GM23338 (cell line): ENCODE results near the gene PCLO. TPM values are rescaled to one million over a fixed set of nuclear protein-coding genes. Genes with fewer than 3 reads are reported as not detected.

Experiments used
- ATAC-seq: fragments of 200-7000 bp; cut with Tn5 transposase; 3 replicates; pipeline ENCODE4 v1.9.1; 2020
- DNase-seq: peaks from one replicate; pipeline ENCODE4 v3.0.0-alpha.2; 2015; ENCODE audit warnings: low spot score
- H2AFZ ChIP-seq: fragments of 200-600 bp; sonication (generic); 2 replicates; pipeline ENCODE4 v1.8.0; 2016; ENCODE audit warnings: antibody characterized with exemption, mild to moderate bottlenecking, moderate library complexity
- H3F3A ChIP-seq: fragments of 200-600 bp; sonication (generic); replicated peaks from 2 replicates; pipeline ENCODE4 v1.8.0; 2017; ENCODE audit warnings: antibody characterized with exemption, mixed run types, low read depth
- H3K27ac ChIP-seq: fragments of 200-600 bp; sonication (generic); 2 replicates; pipeline ENCODE4 v1.6.1; 2016; ENCODE audit warnings: low read depth
- H3K27me3 ChIP-seq: fragments of 200-600 bp; sonication (generic); 2 replicates; pipeline ENCODE4 v1.8.0; 2016; ENCODE audit warnings: mild to moderate bottlenecking, mixed run types, moderate library complexity; ENCODE audit not compliant: insufficient read depth
- H3K36me3 ChIP-seq: fragments of 200-600 bp; sonication (generic); 2 replicates; pipeline ENCODE4 v1.8.0; 2016; ENCODE audit warnings: mild to moderate bottlenecking; ENCODE audit not compliant: insufficient read depth
- H3K4me1 ChIP-seq: fragments of 200-600 bp; sonication (generic); 2 replicates; pipeline ENCODE4 v1.8.0; 2016; ENCODE audit warnings: mild to moderate bottlenecking, moderate library complexity; ENCODE audit not compliant: insufficient read depth
- H3K4me2 ChIP-seq: fragments of 200-600 bp; sonication (generic); 2 replicates; pipeline ENCODE4 v1.7.1; 2017; ENCODE audit warnings: mixed run types
- H3K4me3 ChIP-seq: fragments of 200-600 bp; sonication (generic); 2 replicates; pipeline ENCODE4 v1.6.1; 2016; ENCODE audit warnings: mixed run types
- H3K79me2 ChIP-seq: fragments of 200-600 bp; sonication (generic); replicated peaks from 2 replicates; pipeline ENCODE4 v1.8.0; 2017; ENCODE audit warnings: mild to moderate bottlenecking; ENCODE audit not compliant: insufficient read depth
- H3K9me2 ChIP-seq: fragments of 200-600 bp; sonication (generic); 2 replicates; pipeline ENCODE4 v1.8.0; 2017; ENCODE audit not compliant: insufficient read depth
- H4K20me1 ChIP-seq: fragments of 200-600 bp; sonication (generic); replicated peaks from 2 replicates; pipeline ENCODE4 v1.8.0; 2017; ENCODE audit warnings: mild to moderate bottlenecking; ENCODE audit not compliant: insufficient read depth
- H3K27ac Mint-ChIP-seq: 2 replicates; pipeline ENCODE4 v1.8.0; 2020; ENCODE audit warnings: inconsistent platforms, mild to moderate bottlenecking, moderate library complexity, mixed read lengths
- H3K27me3 Mint-ChIP-seq: 3 replicates; pipeline ENCODE4 v1.8.0; 2022; ENCODE audit warnings: low read depth, mild to moderate bottlenecking, moderate library complexity, mixed read lengths, inconsistent platforms; ENCODE audit not compliant: insufficient read depth, poor library complexity
- H3K36me3 Mint-ChIP-seq: 3 replicates; pipeline ENCODE4 v1.8.0; 2021; ENCODE audit warnings: low read depth, mild to moderate bottlenecking, inconsistent platforms, moderate library complexity, mixed read lengths
- H3K4me1 Mint-ChIP-seq: 3 replicates; pipeline ENCODE4 v1.8.0; 2020; ENCODE audit warnings: mild to moderate bottlenecking, inconsistent platforms, mixed read lengths
- H3K4me3 Mint-ChIP-seq: 3 replicates; pipeline ENCODE4 v1.8.0; 2021; ENCODE audit warnings: moderate library complexity, mild to moderate bottlenecking, inconsistent platforms, mixed read lengths
- H3K9me3 Mint-ChIP-seq: 3 replicates; pipeline ENCODE4 v1.8.0; 2020; ENCODE audit warnings: moderate library complexity, mild to moderate bottlenecking, inconsistent platforms, mixed read lengths
- CREB1 ChIP-seq: fragments of 250-450 bp; sonication (Bioruptor Pico); IDR thresholded peaks from 2 replicates; pipeline ENCODE4 v1.5.0; 2020; ENCODE audit warnings: low read depth, mild to moderate bottlenecking, moderate library complexity
- NANOG ChIP-seq: IDR thresholded peaks from 2 replicates; pipeline ENCODE4 v1.6.1; 2016; ENCODE audit warnings: antibody characterized with exemption, borderline replicate concordance
- POLR2AphosphoS5 ChIP-seq: IDR thresholded peaks from 2 replicates; pipeline ENCODE4 v1.6.1; 2016; ENCODE audit warnings: antibody characterized with exemption, low read depth
- STAT1 ChIP-seq: IDR thresholded peaks from one replicate; pipeline ENCODE4 v1.6.1; 2016; ENCODE audit warnings: antibody characterized with exemption; ENCODE audit not compliant: unreplicated experiment
- ZNF114 ChIP-seq: fragments of 250-450 bp; sonication (Bioruptor Pico); IDR thresholded peaks from 2 replicates; pipeline ENCODE4 v1.5.0; 2020; ENCODE audit warnings: mild to moderate bottlenecking, moderate library complexity
- ZNF331 ChIP-seq: fragments of 250-450 bp; sonication (Bioruptor Pico); IDR thresholded peaks from 2 replicates; pipeline ENCODE4 v1.5.0; 2020; ENCODE audit warnings: low read depth, mild to moderate bottlenecking, moderate library complexity
- polyA plus RNA-seq: library from polyadenylated mRNA; unstranded; fragments of >200 nt; fragmentation: Nextera tagmentation; extraction: Ambion mirVana; gene quantifications from 2 replicates; pipeline ENCODE4 v1.2.1, GENCODE V29; 2016
- total RNA-seq: library from RNA; depleted of rRNA; stranded (reverse); fragments of >200 nt; shearing (Covaris generic); gene quantifications from 2 replicates; pipeline ENCODE4 v1.2.3, GENCODE V29; 2014
- TF ChIP-seq, protein P1 (sequence below): IDR thresholded peaks from one replicate; pipeline ENCODE4 v1.6.1; 2018; ENCODE audit warnings: antibody characterized with exemption; ENCODE audit not compliant: unreplicated experiment
- TF ChIP-seq, protein P2 (sequence below): IDR thresholded peaks from 2 replicates; pipeline ENCODE4 v1.6.1; 2016; ENCODE audit warnings: antibody characterized with exemption
- TF ChIP-seq, protein P3 (sequence below): fragments of 250-450 bp; sonication (Bioruptor Pico); IDR thresholded peaks from 2 replicates; pipeline ENCODE4 v1.5.0; 2020; ENCODE audit warnings: mild to moderate bottlenecking, moderate library complexity

Gene PCLO
- total and polyA plus RNA-seq, 2 experiments from 2014 or later = 7.4 to 9.1 TPM

DNA sequence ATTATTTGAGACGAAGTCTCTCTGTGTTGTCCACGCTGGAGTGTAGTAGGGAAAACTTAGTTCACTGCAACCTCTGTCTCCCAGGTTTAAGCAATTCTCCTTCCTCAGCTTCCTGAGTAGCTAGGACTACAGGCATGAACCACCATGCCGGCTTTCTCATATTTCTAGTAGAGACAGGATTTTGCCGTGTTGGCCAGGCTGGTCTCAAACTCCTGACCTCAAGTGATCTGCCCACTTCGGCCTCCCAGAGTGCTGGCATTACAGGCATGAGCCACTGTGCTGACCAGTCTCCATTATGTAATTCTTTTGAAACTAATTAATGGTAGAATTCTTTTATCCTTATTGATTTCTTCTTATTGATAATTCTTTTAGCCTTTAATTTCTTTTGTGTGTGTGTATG lies 32.5 kb downstream of the PCLO start:
- no peaks in the 10 kb centered on the region for H3K9me2 ChIP-seq
- H4K20me1 ChIP-seq = no peaks in the 10 kb centered on the region
- H3K36me3 Mint-ChIP-seq = peaks cover 4% of the 10 kb centered on the region; the same call in 1 of the 3 replicates
- H3K27me3 Mint-ChIP-seq = no peaks in the 10 kb centered on the region
- no peak overlapping the region; the same call in 1 of the 2 replicates for H3K27ac ChIP-seq
- H3K9me3 Mint-ChIP-seq = peaks cover 4% of the 10 kb centered on the region; the same call in 2 of the 3 replicates
- ATAC-seq (no peak), DNase-seq (no peak)
- no peaks in the 10 kb centered on the region for H3K27me3 ChIP-seq
- H3K4me3 ChIP-seq = no peak overlapping the region
- H3F3A ChIP-seq = no peaks in the 10 kb centered on the region
- H2AFZ ChIP-seq = no peak overlapping the region
- H3K27ac Mint-ChIP-seq = 0 out of 2 replicates have a peak overlapping the region, but pooled peaks have one; percentile 51
- no peaks in the 10 kb centered on the region for H3K36me3 ChIP-seq
- H3K79me2 ChIP-seq = no peaks in the 10 kb centered on the region
- no peak overlapping the region for H3K4me3 Mint-ChIP-seq
- peaks cover 4% of the 10 kb centered on the region; the same call in 1 of the 2 replicates for H3K4me1 ChIP-seq
- H3K4me1 Mint-ChIP-seq = peaks cover 4% of the 10 kb centered on the region; the same call in 2 of the 3 replicates
- TF ChIP-seq CREB1 (CRISPR knock-in tag) = no peak
- TF ChIP-seq ZNF114 = no peak
- TF ChIP-seq, protein P1, sequence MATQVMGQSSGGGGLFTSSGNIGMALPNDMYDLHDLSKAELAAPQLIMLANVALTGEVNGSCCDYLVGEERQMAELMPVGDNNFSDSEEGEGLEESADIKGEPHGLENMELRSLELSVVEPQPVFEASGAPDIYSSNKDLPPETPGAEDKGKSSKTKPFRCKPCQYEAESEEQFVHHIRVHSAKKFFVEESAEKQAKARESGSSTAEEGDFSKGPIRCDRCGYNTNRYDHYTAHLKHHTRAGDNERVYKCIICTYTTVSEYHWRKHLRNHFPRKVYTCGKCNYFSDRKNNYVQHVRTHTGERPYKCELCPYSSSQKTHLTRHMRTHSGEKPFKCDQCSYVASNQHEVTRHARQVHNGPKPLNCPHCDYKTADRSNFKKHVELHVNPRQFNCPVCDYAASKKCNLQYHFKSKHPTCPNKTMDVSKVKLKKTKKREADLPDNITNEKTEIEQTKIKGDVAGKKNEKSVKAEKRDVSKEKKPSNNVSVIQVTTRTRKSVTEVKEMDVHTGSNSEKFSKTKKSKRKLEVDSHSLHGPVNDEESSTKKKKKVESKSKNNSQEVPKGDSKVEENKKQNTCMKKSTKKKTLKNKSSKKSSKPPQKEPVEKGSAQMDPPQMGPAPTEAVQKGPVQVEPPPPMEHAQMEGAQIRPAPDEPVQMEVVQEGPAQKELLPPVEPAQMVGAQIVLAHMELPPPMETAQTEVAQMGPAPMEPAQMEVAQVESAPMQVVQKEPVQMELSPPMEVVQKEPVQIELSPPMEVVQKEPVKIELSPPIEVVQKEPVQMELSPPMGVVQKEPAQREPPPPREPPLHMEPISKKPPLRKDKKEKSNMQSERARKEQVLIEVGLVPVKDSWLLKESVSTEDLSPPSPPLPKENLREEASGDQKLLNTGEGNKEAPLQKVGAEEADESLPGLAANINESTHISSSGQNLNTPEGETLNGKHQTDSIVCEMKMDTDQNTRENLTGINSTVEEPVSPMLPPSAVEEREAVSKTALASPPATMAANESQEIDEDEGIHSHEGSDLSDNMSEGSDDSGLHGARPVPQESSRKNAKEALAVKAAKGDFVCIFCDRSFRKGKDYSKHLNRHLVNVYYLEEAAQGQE = no peak
- TF ChIP-seq, protein P2, sequence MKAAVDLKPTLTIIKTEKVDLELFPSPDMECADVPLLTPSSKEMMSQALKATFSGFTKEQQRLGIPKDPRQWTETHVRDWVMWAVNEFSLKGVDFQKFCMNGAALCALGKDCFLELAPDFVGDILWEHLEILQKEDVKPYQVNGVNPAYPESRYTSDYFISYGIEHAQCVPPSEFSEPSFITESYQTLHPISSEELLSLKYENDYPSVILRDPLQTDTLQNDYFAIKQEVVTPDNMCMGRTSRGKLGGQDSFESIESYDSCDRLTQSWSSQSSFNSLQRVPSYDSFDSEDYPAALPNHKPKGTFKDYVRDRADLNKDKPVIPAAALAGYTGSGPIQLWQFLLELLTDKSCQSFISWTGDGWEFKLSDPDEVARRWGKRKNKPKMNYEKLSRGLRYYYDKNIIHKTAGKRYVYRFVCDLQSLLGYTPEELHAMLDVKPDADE = no peak
- H3K4me2 ChIP-seq = no peak overlapping the region

DNA sequence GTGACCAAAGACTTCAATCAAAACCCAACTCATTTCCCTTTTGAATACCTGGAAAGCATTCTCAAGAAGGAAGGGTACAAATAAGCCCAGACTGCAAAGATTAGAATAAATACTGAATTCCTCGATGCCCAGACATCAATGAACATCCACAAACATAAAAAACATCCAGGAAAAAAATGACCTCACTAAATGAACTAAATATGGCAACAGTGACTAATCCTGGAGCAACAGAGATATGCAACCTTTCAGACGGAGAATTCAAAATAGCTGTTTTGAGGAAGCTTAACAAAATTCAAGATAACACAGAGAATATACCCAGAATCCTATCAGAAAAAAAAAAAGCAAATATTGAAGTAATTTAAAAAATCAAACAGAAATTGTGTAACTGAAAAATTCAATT lies 43.2 kb downstream of the PCLO start:
- no peak overlapping the region for H3K4me2 ChIP-seq
- TF ChIP-seq ZNF331 (no peak), STAT1 (no peak), POLR2AphosphoS5 (no peak), NANOG (no peak)
- TF ChIP-seq, protein P3, sequence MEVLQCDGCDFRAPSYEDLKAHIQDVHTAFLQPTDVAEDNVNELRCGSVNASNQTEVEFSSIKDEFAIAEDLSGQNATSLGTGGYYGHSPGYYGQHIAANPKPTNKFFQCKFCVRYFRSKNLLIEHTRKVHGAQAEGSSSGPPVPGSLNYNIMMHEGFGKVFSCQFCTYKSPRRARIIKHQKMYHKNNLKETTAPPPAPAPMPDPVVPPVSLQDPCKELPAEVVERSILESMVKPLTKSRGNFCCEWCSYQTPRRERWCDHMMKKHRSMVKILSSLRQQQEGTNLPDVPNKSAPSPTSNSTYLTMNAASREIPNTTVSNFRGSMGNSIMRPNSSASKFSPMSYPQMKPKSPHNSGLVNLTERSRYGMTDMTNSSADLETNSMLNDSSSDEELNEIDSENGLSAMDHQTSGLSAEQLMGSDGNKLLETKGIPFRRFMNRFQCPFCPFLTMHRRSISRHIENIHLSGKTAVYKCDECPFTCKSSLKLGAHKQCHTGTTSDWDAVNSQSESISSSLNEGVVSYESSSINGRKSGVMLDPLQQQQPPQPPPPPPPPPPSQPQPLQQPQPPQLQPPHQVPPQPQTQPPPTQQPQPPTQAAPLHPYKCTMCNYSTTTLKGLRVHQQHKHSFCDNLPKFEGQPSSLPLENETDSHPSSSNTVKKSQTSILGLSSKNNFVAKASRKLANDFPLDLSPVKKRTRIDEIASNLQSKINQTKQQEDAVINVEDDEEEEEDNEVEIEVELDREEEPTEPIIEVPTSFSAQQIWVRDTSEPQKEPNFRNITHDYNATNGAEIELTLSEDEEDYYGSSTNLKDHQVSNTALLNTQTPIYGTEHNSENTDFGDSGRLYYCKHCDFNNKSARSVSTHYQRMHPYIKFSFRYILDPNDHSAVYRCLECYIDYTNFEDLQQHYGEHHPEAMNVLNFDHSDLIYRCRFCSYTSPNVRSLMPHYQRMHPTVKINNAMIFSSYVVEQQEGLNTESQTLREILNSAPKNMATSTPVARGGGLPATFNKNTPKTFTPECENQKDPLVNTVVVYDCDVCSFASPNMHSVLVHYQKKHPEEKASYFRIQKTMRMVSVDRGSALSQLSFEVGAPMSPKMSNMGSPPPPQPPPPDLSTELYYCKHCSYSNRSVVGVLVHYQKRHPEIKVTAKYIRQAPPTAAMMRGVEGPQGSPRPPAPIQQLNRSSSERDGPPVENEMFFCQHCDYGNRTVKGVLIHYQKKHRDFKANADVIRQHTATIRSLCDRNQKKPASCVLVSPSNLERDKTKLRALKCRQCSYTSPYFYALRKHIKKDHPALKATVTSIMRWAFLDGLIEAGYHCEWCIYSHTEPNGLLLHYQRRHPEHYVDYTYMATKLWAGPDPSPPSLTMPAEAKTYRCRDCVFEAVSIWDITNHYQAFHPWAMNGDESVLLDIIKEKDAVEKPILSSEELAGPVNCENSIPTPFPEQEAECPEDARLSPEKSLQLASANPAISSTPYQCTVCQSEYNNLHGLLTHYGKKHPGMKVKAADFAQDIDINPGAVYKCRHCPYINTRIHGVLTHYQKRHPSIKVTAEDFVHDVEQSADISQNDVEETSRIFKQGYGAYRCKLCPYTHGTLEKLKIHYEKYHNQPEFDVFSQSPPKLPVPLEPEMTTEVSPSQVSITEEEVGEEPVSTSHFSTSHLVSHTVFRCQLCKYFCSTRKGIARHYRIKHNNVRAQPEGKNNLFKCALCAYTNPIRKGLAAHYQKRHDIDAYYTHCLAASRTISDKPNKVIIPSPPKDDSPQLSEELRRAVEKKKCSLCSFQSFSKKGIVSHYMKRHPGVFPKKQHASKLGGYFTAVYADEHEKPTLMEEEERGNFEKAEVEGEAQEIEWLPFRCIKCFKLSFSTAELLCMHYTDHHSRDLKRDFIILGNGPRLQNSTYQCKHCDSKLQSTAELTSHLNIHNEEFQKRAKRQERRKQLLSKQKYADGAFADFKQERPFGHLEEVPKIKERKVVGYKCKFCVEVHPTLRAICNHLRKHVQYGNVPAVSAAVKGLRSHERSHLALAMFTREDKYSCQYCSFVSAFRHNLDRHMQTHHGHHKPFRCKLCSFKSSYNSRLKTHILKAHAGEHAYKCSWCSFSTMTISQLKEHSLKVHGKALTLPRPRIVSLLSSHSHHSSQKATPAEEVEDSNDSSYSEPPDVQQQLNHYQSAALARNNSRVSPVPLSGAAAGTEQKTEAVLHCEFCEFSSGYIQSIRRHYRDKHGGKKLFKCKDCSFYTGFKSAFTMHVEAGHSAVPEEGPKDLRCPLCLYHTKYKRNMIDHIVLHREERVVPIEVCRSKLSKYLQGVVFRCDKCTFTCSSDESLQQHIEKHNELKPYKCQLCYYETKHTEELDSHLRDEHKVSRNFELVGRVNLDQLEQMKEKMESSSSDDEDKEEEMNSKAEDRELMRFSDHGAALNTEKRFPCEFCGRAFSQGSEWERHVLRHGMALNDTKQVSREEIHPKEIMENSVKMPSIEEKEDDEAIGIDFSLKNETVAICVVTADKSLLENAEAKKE (CRISPR knock-in tag) = no peak

More for the DNA sequence above, 43.2 kb downstream of the PCLO start:
- H3K4me3 ChIP-seq = no peak overlapping the region
- H2AFZ ChIP-seq = no peak overlapping the region
- peaks cover 42% of the 10 kb centered on the region for H3K36me3 Mint-ChIP-seq
- H3K4me1 ChIP-seq = peaks cover 19% of the 10 kb centered on the region; the same call in 1 of the 2 replicates
- H3K79me2 ChIP-seq = no peaks in the 10 kb centered on the region
- no peak overlapping the region for H3K27ac ChIP-seq
- no peaks in the 10 kb centered on the region for H3K27me3 Mint-ChIP-seq
- no peak overlapping the region for H3K4me3 Mint-ChIP-seq
- no peaks in the 10 kb centered on the region for H3K9me2 ChIP-seq
- ATAC-seq (no peak), DNase-seq (no peak)
- H4K20me1 ChIP-seq = no peaks in the 10 kb centered on the region
- H3K4me1 Mint-ChIP-seq = peaks cover 16% of the 10 kb centered on the region
- H3K9me3 Mint-ChIP-seq = peaks cover 31% of the 10 kb centered on the region
- no peaks in the 10 kb centered on the region for H3K27me3 ChIP-seq
- no peaks in the 10 kb centered on the region for H3F3A ChIP-seq
- no peak overlapping the region for H3K27ac Mint-ChIP-seq
- peaks cover 17% of the 10 kb centered on the region for H3K36me3 ChIP-seq
